MCF 10A (cell line): ENCODE results near the gene EPB41L3. TPM values are rescaled to one million over a fixed set of nuclear protein-coding genes. Genes with fewer than 3 reads are reported as not detected.
A peak's percentile ranks its signal among the peaks of the same experiment; 100 is the strongest.

ENCODE experiments used
- BruUV-seq: library from RNA; stranded (reverse); fragments of 400-500 nt; replicated peaks from 2 replicates; lab custom pipeline; 2021; lab: Mats Ljungman, UMichigan
- CTCF ChIA-PET: fragments of 300-600 bp; sonication (Branson Sonifier 250); formaldehyde crosslinking; extraction: SDS; loops from one replicate; lab custom pipeline; 2021; ENCODE audit warnings: antibody characterized with exemption, inconsistent platforms; lab: Yijun Ruan, JAX
- POLR2A ChIA-PET: fragments of 300-600, 350-650 bp; sonication (Branson Sonifier 250); formaldehyde crosslinking; extraction: SDS; loops from one replicate; lab custom pipeline; 2020; ENCODE audit warnings: antibody characterized with exemption, inconsistent platforms; lab: Yijun Ruan, JAX
- DNase-seq: peaks from one replicate; pipeline ENCODE4 v3.0.0-alpha.2; 2018; ENCODE audit not compliant: unreplicated experiment
- H3K27ac Mint-ChIP-seq: one replicate; pipeline ENCODE4 v1.8.0; 2022; ENCODE audit warnings: mild to moderate bottlenecking, low read depth, mixed read lengths; ENCODE audit not compliant: unreplicated experiment
- H3K27me3 Mint-ChIP-seq: one replicate; pipeline ENCODE4 v1.8.0; 2022; ENCODE audit warnings: mixed read lengths; ENCODE audit not compliant: insufficient read depth, unreplicated experiment
- H3K36me3 Mint-ChIP-seq: one replicate; pipeline ENCODE4 v1.8.0; 2022; ENCODE audit warnings: mild to moderate bottlenecking, moderate library complexity, mixed read lengths; ENCODE audit not compliant: insufficient read depth, unreplicated experiment
- H3K4me1 Mint-ChIP-seq: one replicate; pipeline ENCODE4 v1.8.0; 2022; ENCODE audit warnings: mixed read lengths; ENCODE audit not compliant: insufficient read depth, unreplicated experiment
- H3K4me3 Mint-ChIP-seq: one replicate; pipeline ENCODE4 v1.8.0; 2022; ENCODE audit warnings: mild to moderate bottlenecking, moderate library complexity, mixed read lengths; ENCODE audit not compliant: unreplicated experiment
- H3K9me3 Mint-ChIP-seq: one replicate; pipeline ENCODE4 v1.8.0; 2022; ENCODE audit warnings: mixed read lengths; ENCODE audit not compliant: unreplicated experiment
- CTCF ChIP-seq: fragments of 200-600 bp; IDR thresholded peaks from one replicate; pipeline ENCODE4 v1.8.0; 2022; ENCODE audit warnings: antibody characterized with exemption, mild to moderate bottlenecking; ENCODE audit not compliant: unreplicated experiment
- intact Hi-C: fragments of 100-400 bp; cut with micrococcal nuclease; formaldehyde crosslinking; loops from 2 replicates; pipeline ENCODE4 v1.14.1; 2022
- total RNA-seq: library from RNA; stranded (reverse); gene quantifications from 2 replicates; pipeline ENCODE4 v1.2.3, GENCODE V29; 2022

The EPB41L3 gene
- total RNA-seq, 1 experiment from 2014 or later: not detected

GRCh38 chr18:5568416-5568815 lies 24.6 kb upstream of the EPB41L3 start:
- no peak for TF ChIP-seq CTCF
- H3K4me1 Mint-ChIP-seq: no peaks in the 10 kb centered on the region
- no peaks in the 10 kb centered on the region for H3K9me3 Mint-ChIP-seq
- H3K4me3 Mint-ChIP-seq: no peak overlapping the region
- no TSS peak for BruUV-seq
- intact Hi-C loops: no loop called here
- POLR2A ChIA-PET: interaction anchor here (0.6 kb wide), 1 partner anchor 283 kb away, joined by 3 read pairs; no protein-coding TSS in a partner anchor
- no peak overlapping the region for H3K27ac Mint-ChIP-seq
- CTCF ChIA-PET: interaction anchor here (0.7 kb wide), 2 partner anchors 18 to 55 kb away, joined by 3 to 5 read pairs; no protein-coding TSS in a partner anchor
- no peak for DNase-seq
- H3K36me3 Mint-ChIP-seq: no peaks in the 10 kb centered on the region
- H3K27me3 Mint-ChIP-seq: peaks cover 28% of the 10 kb centered on the region

GRCh38 chr18:5558851-5559250 lies 15.1 kb upstream of the EPB41L3 start:
- TF ChIP-seq CTCF: no peak
- DNase-seq: no peak
- Mint-ChIP-seq H3K36me3 (no peaks in the 10 kb centered on the region), H3K9me3 (no peaks in the 10 kb centered on the region), H3K27me3 (peaks cover 15% of the 10 kb centered on the region), H3K4me3 (no peak overlapping the region), H3K4me1 (no peaks in the 10 kb centered on the region), H3K27ac (no peak overlapping the region)
- intact Hi-C loops: no loop called here
- POLR2A ChIA-PET: no interaction called here
- BruUV-seq: no TSS peak
- CTCF ChIA-PET: no interaction called here

- H3K27ac Mint-ChIP-seq: no peak overlapping the region
- intact Hi-C loops: no loop called here
Observed at GRCh38 chr18:5556310-5556974, 12.6 kb upstream of the EPB41L3 start.

More at GRCh38 chr18:5556310-5556974, 12.6 kb upstream of the EPB41L3 start:
- BruUV-seq: no TSS peak
- ChIA-PET POLR2A (interaction anchor here (0.7 kb wide), 1 partner anchor 407 kb away, joined by 3 read pairs; no protein-coding TSS in a partner anchor), CTCF (interaction anchor here (0.8 to 1.4 kb wide), 2 partner anchors 12 to 94 kb away, joined by 4 to 5 read pairs; no protein-coding TSS in a partner anchor)
- DNase-seq: peak; percentile 53
- H3K27me3 Mint-ChIP-seq: no peaks in the 10 kb centered on the region
- no peaks in the 10 kb centered on the region for H3K4me1 Mint-ChIP-seq
- TF ChIP-seq CTCF: no peak
- H3K36me3 Mint-ChIP-seq: no peaks in the 10 kb centered on the region
- H3K9me3 Mint-ChIP-seq: no peaks in the 10 kb centered on the region
- no peak overlapping the region for H3K4me3 Mint-ChIP-seq
